ENCODE data around the gene NADK2.
"Not testable (repeated sequence)": the region's sequence is repeated elsewhere in the genome, so short reads cannot be mapped to it uniquely, and the experiment has no call there.

The NADK2 gene

GRCh38 chr5:36241631-36242533 is at the start of gene NADK2:
Gene NADK2, minus strand, starts transcription at chr5:36241925. Its CDS starts 127 bp downstream, at chr5:36241798.
- DNase-seq: peak; percentile 95 to 96

- no peak for DNase-seq
Observed at GRCh38 chr5:36285837-36286615, 44.3 kb upstream of the NADK2 start.

- DNase-seq: not testable (repeated sequence)
Observed at GRCh38 chr5:36283775-36284174, 42.0 kb upstream of the NADK2 start.

GRCh38 chr5:36281626-36282025 is 39.9 kb upstream of the NADK2 start:
- DNase-seq: no peak

- DNase-seq: no peak
Observed at GRCh38 chr5:36279054-36279698, 37.5 kb upstream of the NADK2 start.

GRCh38 chr5:36277521-36278176 is 35.9 kb upstream of the NADK2 start:
- DNase-seq: peak in 1 of 2 donors; percentile 56

GRCh38 chr5:36276864-36277263 is 35.1 kb upstream of the NADK2 start:
- no peak for DNase-seq

- peak; percentile 67 to 90 for DNase-seq
Observed at GRCh38 chr5:36273809-36274526, 32.2 kb upstream of the NADK2 start.

- DNase-seq: peak; percentile 25 to 49
Observed at GRCh38 chr5:36272136-36272690, 30.5 kb upstream of the NADK2 start.

- no peak for DNase-seq
Observed at GRCh38 chr5:36270876-36271575, 29.3 kb upstream of the NADK2 start.

- no peak for DNase-seq
Observed at GRCh38 chr5:36270175-36270574, 28.4 kb upstream of the NADK2 start.

GRCh38 chr5:36269478-36269877 is 27.8 kb upstream of the NADK2 start:
- no peak for DNase-seq

GRCh38 chr5:36267905-36268304 is 26.2 kb upstream of the NADK2 start:
- DNase-seq: no peak

- DNase-seq: no peak
Observed at GRCh38 chr5:36264202-36264760, 22.6 kb upstream of the NADK2 start.

- DNase-seq: no peak
Observed at GRCh38 chr5:36261186-36261585, 19.5 kb upstream of the NADK2 start.

GRCh38 chr5:36253575-36253974 is 11.8 kb upstream of the NADK2 start:
- peak in 1 of 2 donors; percentile 12 for DNase-seq

- DNase-seq: no peak
Observed at GRCh38 chr5:36252722-36253365, 11.1 kb upstream of the NADK2 start.

GRCh38 chr5:36251218-36251617 is 9.5 kb upstream of the NADK2 start:
- no peak for DNase-seq

- DNase-seq: no peak
Observed at GRCh38 chr5:36250427-36250826, 8.7 kb upstream of the NADK2 start.

All from inflammatory macrophage treated with lipopolysaccharide for 1 hour (primary cell).